NCI-H146 treated with DMSO at 0.1 percent for 48 hours (cell line): Measurements from ENCODE around the gene PTPRG.

Source experiments
- DNase-seq: peaks from one replicate; lab custom pipeline; 2025; ENCODE audit not compliant: unreplicated experiment; lab: John Stamatoyannopoulos, UW

Gene PTPRG

DNA sequence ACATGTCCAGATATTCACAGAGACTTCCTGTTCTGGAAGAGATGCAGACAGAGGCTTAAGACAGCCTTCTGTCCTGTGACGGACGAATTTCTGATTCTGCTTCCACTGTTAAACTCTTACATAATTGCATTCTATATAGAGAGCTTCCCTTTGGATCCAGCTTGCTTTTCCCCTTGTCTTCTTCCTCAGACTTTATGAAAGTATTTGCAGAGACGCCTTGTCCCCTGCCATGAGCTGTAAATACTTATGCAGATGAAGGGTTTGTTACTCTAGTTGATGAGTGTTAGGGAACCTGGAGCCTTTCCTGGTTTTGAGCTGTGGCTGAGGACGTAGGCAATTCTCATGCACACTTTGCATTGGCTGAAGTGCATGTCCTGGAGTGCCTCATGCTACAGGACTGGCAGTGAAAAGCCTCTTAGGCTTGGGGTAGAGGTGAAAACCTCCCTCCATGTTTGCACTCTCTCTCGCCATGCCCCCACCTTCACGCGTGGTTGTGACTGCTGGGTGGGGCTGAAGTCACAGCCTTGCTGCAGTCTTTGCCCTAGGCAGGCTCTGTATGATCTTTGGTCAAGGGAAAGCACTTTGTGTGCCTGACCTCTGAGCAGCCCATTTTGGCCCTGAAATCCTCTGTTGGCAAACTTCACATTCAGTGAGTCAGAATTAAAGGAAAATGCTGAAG, 286.6 kb downstream of the PTPRG start:
- no peak for DNase-seq

DNA sequence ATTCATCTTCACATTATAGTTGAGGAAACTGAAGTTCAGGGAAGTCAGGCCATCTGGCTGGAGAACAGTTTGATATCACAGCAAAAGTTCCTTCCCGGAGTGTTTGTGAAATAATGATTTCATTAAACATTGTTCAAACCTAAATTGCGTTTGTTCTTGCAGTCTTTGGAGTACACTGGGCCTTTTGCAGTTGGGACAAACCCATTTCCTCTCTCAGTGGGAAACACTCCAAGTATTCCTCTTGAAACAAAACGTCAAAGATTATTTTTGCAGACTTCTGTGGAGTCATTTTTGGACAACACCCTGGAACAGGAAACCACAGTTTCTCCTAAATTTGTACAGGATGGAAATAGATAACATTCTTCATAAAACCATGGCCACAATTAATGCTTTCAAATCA, 287.5 kb downstream of the PTPRG start:
- no peak for DNase-seq

DNA sequence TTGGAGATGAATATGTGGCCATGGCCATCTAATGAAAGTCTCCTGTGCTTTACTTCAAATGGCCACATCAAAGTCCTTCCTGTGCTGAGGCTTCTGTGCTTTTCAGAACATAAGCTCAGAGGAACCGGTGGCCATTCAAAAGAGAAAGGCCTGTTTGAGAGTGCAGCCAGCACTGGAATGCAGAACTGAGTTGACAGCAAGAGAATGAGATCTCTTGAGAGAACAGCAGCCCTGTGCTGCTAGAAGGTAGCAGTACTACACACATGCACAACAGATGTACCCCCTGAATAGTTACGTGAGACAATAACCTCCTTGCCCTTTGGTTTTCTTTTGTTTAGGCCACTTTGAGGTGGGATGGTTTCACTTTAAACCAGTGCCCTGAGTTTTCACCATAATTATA, 292.5 kb downstream of the PTPRG start:
- DNase-seq = no peak

DNA sequence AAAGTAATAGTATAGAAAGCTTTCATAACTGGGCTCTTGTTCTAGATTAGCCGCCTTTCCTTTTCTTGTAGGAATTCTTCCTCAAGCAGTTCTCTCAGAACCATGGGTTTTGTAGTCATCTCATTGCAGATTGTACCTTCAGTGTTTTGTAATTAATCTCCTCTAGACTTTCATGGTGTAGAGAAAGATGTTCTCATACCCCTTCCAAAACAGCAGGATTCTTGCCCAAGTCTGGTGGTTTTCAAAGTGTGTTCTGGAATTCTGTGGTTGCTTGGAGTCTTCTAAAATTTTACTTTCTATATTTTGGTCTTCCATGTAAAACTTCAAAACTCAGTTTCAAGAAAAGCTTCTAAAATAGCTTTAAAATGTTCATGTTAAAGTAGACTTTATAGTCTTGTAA, 293.8 kb downstream of the PTPRG start:
- no peak for DNase-seq

DNA sequence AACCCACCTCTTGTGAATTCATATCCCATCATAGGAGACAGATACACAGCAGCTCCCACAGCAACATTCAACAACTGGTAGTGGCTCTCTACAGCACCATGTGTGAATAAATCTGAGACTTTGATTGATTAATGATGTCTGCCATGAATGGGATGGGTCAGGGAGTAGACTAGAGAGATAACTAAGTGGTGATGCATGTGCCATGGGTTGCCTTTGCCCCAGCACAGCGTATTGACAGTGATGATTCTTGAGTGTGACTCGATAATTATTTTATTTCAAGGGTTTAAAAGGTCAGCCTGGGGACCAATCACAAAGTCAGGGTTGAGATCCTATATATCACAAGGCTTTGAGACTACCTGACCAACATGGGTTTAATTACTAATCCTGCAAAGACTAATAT, 295.9 kb downstream of the PTPRG start:
- no peak for DNase-seq

DNA sequence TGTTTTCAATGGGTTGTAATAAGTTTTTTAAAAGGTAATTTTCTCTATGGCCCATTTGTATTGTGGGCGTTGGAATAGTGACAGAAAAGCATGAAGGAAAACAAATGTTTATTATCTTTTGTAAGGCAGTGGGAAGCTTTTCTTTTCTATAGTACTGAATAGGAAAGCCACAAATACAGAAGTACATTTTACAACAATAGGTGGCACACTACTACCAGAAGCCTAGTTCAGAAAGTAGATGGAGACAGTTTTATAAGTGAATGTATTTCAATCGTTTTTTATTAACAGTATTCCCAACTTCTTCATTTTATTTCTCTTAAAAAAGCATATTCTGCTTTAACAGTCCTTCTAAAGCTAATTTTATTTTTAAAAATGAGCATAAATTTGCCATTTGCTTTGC, 296.7 kb downstream of the PTPRG start:
- peak; percentile 47 for DNase-seq

DNA sequence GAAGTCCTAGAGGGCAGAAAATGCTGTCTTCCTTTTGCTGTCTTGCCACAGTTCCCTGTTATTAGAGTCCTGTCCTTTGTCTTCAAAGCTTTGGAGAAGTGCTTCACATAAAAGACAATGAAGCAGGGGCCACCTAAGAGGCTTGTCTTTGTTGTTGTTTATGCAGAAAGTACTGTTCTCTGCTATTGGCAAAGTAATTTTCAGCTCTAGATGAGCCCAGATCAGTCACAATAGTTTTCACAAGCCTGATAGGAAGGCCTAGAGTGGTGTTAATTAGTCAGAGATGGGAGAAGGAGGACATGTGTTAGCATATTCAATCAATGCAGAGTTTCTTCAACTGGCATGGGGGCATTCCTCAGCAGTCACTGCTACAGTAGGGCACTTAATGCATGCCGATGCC, 300.0 kb downstream of the PTPRG start:
- DNase-seq = no peak

DNA sequence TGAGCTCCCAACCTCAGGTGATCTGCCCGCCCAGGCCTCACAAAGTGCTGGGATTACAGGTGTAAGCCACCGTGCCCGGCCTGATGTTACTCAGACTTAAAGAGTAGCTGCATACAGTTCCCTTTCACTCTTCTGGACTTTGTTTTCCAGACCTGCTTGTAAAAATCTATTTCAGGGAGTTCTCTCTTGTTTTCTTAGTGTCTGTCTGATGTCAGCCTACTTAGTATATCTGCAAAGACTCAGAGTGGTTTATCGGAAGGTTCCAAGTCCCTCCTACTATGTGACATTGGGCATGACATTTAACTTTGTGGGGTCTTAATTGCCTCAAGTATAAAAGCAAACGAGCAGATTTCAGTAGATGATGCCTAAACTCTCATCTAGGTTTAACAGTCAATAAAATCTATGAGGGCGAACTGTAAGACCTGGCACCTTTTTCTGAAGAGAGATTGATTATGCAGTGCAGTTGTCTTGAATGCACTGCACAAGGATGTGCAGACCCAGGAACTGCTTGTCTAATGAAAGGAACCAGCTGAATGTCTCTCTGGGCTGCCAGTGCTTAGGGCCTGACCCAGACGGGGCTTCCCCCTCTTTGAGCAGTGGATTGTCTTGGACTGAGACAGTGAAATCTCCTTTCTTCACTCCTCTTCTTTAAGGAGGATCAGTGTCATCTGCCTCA, 301.4 kb downstream of the PTPRG start:
- no peak for DNase-seq

DNA sequence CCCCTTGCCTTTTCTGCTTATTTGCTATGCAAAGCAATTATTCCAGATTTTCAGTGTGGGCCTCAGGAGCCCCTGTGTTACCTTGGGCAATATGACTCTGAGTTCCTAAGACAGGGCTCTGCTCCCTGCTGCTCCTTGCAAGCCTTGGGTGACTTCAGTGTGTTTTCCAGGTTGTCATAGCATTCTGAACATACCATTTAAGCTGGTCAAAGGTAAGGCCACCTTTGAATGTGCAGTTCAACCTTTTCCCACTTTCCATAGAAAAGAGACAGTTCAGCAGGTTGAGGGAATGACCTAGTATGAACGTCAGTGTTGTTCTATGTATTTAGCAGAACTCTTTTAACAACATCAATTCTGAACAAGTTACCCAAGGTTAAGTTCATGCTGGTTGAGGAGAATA, 302.2 kb downstream of the PTPRG start:
- no peak for DNase-seq

DNA sequence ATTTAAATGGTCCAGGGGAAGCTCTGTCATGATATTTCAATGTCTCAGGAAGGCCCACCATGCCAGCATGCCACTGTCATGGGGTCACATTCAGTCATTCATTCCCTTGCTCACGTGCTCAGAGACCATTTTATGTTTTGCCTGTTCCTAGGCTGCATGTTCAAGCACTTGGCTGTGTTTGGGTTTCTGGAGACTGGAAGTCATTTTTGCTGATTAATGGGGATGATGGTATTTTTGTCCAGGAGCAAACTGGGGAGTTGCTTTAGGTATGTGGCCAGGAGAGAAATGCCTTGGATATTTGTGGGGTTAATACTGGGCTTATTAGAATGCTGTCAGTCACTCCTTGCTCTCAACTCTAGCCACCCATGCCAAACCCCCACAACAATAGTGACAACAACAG, 303.5 kb downstream of the PTPRG start:
- DNase-seq = no peak

DNA sequence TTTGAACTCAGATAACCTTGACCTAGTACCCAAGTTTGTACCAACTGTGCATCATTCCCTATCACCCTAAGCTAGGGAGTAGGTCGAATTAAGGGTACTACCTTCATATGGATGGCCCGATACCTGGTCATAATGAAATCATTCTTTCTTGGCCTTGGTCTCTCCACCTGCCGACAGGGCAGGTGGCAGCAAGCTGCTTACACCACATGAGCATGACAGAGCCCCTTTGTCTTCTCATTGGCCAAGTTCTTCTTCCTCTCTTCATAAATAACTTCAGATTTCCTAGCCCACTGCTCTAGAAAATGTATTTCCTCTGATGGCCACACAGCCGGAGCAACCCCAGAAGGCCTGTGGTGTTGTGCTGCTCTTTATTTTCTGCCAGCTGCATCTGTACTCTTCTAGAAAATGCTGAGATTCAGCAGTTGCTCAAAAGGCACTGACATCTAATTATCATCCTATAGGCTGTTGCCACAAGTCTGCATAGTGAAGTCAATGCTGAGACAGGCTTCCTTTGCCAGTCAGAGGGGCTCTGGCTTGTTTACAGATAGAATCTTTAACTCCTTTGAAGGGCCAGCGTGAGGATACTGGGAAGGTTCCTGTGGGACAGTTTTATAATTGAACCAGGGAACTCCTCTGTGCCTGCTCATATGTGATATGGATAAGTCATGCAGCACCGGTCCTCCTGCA, 304.2 kb downstream of the PTPRG start:
- DNase-seq = no peak

DNA sequence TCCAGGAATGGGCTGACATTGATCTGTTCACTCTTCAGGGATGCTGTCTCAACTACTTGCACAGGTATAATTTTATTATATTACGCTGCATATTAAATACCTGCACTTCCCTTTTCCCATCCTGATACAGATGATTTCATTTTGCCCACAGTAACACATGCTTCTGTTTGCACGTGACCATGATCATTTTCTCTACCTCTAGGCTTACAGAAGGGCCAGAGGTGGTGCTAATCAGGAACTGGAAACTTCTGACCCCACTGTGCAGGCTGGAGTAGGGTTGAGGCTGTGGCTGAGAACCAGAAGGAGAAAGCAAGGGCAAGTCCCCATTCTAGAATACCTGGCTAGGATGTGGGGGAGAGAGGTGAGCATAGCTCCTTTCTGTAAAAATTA, 304.8 kb downstream of the PTPRG start:
- DNase-seq = no peak

DNA sequence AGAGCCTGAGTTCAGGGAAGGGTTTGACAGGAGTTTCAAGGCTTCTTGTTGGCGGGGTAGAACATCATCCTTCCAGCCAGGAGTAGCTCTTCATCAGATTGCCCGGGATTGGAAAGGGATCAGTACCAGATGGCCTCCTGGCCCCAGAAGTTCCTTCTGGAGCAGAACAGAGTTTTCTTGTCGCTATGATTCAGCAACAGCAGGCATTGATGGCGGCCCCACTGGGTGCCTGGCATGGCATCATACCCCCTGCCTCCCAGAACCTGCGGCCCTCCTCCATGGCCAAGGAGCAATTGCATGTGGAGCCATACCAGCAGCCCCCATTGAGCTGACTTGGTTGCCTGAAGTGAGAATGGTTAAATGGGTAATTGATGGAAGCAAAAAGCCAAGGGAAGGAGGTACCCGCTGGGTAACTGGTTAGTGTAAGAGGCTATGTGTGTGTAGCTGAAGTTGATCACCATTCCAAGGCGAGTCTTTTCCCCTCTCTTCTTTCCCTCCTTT, 305.6 kb downstream of the PTPRG start:
- no peak for DNase-seq

DNA sequence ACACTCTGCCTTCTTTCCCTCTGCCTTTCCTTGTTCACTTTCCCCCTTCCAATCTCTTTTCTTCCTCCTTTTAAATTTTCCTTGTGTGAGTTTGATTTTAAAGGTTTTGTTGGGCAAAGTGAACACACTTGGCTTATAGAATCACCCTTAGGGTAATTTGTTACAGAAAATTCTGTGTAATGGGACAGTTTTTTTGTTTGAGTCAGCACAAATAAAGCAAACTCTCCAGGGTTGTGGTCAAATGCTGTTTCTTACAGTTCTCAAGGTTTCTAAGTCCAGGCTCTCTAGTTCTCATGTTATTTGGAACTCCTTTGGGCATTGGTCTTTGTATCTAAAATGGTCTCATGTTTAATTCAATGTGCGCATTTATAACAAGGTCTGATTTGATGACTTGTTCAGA, 307.1 kb downstream of the PTPRG start:
- DNase-seq = no peak

DNA sequence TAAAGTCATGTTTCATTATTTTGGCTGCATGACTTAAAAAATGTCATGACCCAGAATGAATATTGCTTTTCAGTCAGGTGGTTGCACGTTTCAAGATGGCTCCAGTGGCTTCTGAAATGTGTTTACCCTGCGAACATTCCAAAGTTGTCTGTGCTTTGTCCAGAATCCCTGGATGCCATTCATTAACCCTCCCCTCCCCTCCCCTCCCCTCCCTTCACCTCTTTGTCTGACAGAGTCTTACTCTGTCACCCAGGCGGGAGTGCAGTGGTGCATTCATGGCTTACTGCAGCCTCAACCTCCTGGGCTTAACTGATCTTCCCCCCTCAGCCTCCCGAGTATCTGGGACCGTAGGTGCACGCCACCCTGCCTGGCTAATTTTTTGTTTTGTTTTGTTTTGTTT, 308.0 kb downstream of the PTPRG start:
- no peak for DNase-seq

DNA sequence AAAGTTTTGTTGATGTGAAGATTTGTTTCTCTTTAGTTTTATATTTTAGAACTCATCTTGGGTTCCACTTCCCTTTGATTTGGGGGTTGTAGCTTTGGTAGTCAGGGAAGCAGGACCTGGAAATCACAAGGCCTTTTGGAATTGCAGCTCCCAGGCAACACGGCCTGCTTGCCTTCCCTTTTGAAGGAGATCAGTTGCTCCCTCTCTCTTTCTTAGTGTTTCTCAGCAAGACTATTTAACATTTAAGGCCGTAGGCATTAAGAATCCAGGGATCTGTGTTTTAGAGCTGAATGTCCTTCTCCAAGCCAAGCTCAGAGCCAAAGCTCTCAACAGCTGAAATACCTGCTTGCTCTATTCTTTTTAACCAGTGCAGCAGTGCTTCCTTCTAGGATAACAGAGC, 310.3 kb downstream of the PTPRG start:
- DNase-seq = no peak

DNA sequence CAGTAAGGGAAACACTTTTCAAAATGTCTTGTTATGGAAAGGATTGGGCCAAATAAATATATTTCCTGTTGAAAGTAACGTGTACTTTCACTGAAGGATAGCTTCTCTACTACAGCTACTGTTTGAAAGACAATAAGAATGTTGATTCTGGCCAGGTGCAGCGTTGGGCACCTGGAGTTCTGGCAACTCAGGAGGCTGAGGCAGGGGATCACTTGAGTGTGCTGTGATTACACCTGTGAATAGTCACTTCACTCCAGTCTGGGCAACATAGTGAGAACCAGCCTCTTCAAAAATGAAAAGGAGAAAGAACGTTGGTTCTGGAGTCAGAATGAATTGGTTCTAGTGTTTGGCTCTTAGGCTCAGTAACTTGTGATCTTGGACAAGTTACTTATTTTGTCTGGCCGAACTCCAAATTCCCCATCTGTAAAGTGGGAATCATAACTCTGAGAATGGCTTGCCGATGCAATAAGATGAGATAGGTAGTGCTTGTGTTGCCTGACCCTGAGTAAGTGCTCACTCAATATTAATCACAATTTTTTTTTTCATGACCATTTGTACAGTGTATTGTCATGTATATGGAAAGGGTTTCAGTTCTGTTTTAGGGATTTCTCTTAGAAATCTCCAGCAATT, 310.8 kb downstream of the PTPRG start:
- DNase-seq = no peak

DNA sequence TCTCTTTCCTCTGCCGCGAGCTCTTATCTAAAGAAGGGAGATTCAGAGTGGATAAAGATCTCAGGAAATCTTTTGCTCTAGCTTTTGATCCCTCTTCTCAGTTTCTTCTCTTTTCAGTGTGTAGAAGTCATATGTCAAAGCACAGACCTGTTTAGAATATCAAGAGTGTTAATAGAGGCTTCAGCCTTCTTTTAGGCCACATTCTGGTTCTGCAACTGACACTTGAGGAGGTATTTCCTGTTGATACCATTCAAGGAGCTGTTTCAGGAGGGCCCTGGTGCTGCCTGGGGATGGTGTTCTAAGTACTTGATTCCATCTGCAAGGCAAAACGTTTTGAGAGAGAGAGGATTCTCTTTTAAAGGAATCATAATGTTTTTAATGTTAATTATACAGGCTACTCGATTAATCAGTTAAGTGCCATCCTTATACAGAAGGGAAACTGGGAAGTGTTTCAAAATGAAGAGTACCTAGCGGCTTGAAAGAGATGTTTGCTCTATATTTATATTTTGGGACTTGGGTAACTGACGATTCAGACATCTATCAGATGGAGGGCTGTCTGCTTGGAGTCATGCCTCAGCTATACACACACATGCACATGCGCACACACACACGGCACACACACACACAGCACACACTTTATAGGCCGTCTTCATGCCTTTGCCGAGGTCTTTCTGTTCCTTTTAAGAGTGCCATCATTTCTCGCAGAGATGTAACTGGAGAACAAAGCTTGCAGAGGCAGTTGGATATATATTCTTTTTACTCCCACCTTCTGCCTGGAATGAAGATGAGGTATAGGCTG, 313.9 kb downstream of the PTPRG start:
- DNase-seq = no peak

DNA sequence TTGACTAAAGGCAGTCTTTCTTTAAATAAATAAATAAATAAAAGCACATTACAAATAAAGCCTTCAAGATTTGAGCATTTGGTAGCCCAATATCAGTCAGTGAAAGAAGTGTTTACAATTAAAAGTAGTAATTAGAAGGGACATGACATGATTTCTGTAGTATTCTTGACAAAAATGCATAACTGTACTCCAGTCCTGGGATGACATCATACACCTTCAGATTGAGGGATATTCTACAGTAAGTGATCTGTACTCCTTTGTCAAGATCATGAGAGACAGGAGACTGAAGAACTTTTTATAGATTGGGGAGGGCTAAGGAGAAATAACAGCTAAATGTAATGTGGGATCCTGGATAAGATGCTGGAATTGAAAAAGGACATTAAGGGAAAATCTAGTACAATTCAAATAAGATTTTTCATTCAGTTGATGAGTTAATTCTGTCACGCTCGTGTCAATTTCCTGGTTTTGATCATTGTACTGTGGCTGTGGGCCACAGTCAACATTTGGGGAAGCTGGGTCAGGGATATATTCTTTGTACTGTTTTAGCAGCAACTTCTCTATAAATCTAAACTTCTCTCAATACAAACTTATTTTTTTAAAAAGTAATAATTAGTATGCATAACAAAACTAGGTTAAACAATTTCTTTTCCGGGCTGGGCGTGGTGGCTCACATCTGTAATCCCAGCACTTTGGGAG, 314.8 kb downstream of the PTPRG start:
- DNase-seq = no peak

DNA sequence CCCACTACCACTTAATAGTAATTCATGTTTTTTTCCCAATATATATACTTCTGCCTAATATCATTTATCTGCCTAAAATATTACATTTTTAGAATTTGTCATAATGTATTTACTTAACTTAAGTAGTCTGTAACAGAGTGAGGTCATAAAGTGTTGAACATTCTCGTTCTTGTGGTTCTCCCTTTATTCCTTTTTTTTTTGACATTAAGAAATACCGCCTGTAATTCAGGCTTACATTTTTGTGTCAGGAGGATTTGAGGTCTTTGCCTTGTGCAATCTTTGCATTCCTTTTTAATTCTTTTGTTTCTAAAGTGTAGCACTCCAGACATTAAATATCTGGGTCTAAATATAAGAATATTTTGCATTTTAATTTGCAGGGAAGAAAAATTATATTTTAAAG, 315.4 kb downstream of the PTPRG start:
- no peak for DNase-seq
